Right atrium auricular region (tissue), 2 donors: Measurements from ENCODE around the gene PPFIA2. TPM values are rescaled to one million over a fixed set of nuclear protein-coding genes. Genes with fewer than 3 reads are reported as not detected.
A peak's percentile ranks its signal among the peaks of the same experiment; 100 is the strongest.

ENCODE experiments used
- DNase-seq: peaks from one replicate; pipeline ENCODE4 v3.0.0-alpha.2; 2019; ENCODE audit warnings: low spot score
- H3K27ac ChIP-seq, 2 donors: fragments of 200-600 bp; sonication (generic); 1 replicate in 1 of 2; 2 replicates in 1 of 2; pipeline ENCODE4 v1.5.1; 2016 to 2019
- H3K27me3 ChIP-seq, 2 donors: fragments of 200-600 bp; sonication (generic); one replicate each; pipeline versions ENCODE4 v1.5.1 to v1.6.0; 2017 to 2019
- H3K36me3 ChIP-seq: fragments of 200-600 bp; sonication (generic); one replicate; pipeline ENCODE4 v1.5.1; 2016
- H3K4me1 ChIP-seq, 2 donors: fragments of 200-600 bp; sonication (generic); one replicate each; pipeline versions ENCODE4 v1.5.1 to v1.6.0; 2017 to 2019
- H3K4me3 ChIP-seq, 2 donors: fragments of 200-600 bp; sonication (generic); 1 replicate in 1 of 2; 2 replicates in 1 of 2; pipeline ENCODE4 v1.5.1; 2017 to 2019; ENCODE audit warnings: mild to moderate bottlenecking in 1 of 2, moderate library complexity in 1 of 2
- H3K9me3 ChIP-seq, 2 donors: fragments of 200-600 bp; sonication (generic); one replicate each; pipeline ENCODE4 v1.5.1; 2019
- CTCF ChIP-seq, 2 donors: fragments of 200-600 bp; sonication (generic); IDR thresholded peaks; one replicate each; pipeline ENCODE4 v1.5.1; 2019; ENCODE audit warnings: antibody characterized with exemption in 2 of 2
- total RNA-seq, 2 donors: library from RNA; depleted of rRNA; stranded (reverse); fragments of >200 nt; gene quantifications; one replicate each; pipeline ENCODE4 v1.1.0, GENCODE V29; 2016

Gene PPFIA2
- total RNA-seq, 2 donors from 2014 or later, result 0.20 to 0.48 TPM

- TF ChIP-seq CTCF (IDR thresholded peaks at IDR 0.05), result no peak
- H3K27ac ChIP-seq, result no peak overlapping the region
- DNase-seq, result no peak
- no peaks in the 10 kb centered on the region for H3K4me1 ChIP-seq
- H3K9me3 ChIP-seq, result no peaks in the 10 kb centered on the region
- no peaks in the 10 kb centered on the region for H3K27me3 ChIP-seq
- no peak overlapping the region for H3K4me3 ChIP-seq
- H3K36me3 ChIP-seq, result no peaks in the 10 kb centered on the region
These were observed 20.1 kb upstream of the PPFIA2 start for GRCh38 chr12:81779216-81779615.

GRCh38 chr12:81778719-81779118 lies 19.6 kb upstream of the PPFIA2 start:
- DNase-seq, result no peak
- Histone ChIP-seq H3K4me3 (no peak overlapping the region), H3K27me3 (no peaks in the 10 kb centered on the region), H3K27ac (no peak overlapping the region), H3K4me1 (no peaks in the 10 kb centered on the region), H3K9me3 (no peaks in the 10 kb centered on the region), H3K36me3 (no peaks in the 10 kb centered on the region)
- no peak for TF ChIP-seq CTCF (IDR thresholded peaks at IDR 0.05)

- TF ChIP-seq CTCF (IDR thresholded peaks at IDR 0.05), result no peak
- Histone ChIP-seq H3K4me3 (peak overlapping the region; percentile 36 to 49), H3K36me3 (no peaks in the 10 kb centered on the region), H3K9me3 (no peaks in the 10 kb centered on the region), H3K4me1 (peaks cover 0 to 16% of the 10 kb centered on the region in 2 donors), H3K27me3 (no peaks in the 10 kb centered on the region), H3K27ac (no peak overlapping the region)
- no peak for DNase-seq
These were observed 545 bp downstream of the PPFIA2 start for GRCh38 chr12:81758421-81759189.

GRCh38 chr12:81757731-81758365 lies 1.3 kb downstream of the PPFIA2 start:
- TF ChIP-seq CTCF (IDR thresholded peaks at IDR 0.05), result no peak
- Histone ChIP-seq H3K27me3 (no peaks in the 10 kb centered on the region), H3K4me1 (peaks cover 0 to 16% of the 10 kb centered on the region in 2 donors), H3K4me3 (peak overlapping the region; percentile 36 to 49), H3K36me3 (no peaks in the 10 kb centered on the region), H3K9me3 (no peaks in the 10 kb centered on the region), H3K27ac (no peak overlapping the region)
- no peak for DNase-seq

- H3K27ac ChIP-seq, result no peak overlapping the region
These were observed 29.4 kb downstream of the PPFIA2 start for GRCh38 chr12:81729781-81730180.

More at GRCh38 chr12:81729781-81730180, 29.4 kb downstream of the PPFIA2 start:
- Histone ChIP-seq H3K27me3 (no peaks in the 10 kb centered on the region), H3K4me1 (no peaks in the 10 kb centered on the region), H3K4me3 (no peak overlapping the region), H3K36me3 (no peaks in the 10 kb centered on the region), H3K9me3 (no peaks in the 10 kb centered on the region)
- TF ChIP-seq CTCF (IDR thresholded peaks at IDR 0.05), result no peak
- DNase-seq, result no peak
